IMR-90 (cell line): ENCODE data around the gene CCL19. TPM values are rescaled to one million over a fixed set of nuclear protein-coding genes. Genes with fewer than 3 reads are reported as not detected.

ENCODE experiments used
- ATAC-seq: fragments of 200-7000 bp; cut with Tn5 transposase; 2 replicates; pipeline ENCODE4 v1.9.1; 2020; ENCODE audit warnings: low read depth, mild to moderate bottlenecking, moderate library complexity
- BruUV-seq: library from RNA; stranded (reverse); fragments of 400-500 nt; replicated peaks from 2 replicates; lab custom pipeline; 2021; lab: Mats Ljungman, UMichigan
- CTCF ChIA-PET: fragments of 300-600 bp; formaldehyde crosslinking; extraction: SDS; loops from one replicate; lab custom pipeline; 2021; ENCODE audit warnings: antibody characterized with exemption; lab: Yijun Ruan, JAX
- POLR2A ChIA-PET: fragments of 300-600 bp; sonication (Branson Sonifier 250); formaldehyde crosslinking; loops from one replicate; lab custom pipeline; 2022; ENCODE audit warnings: antibody characterized with exemption; ENCODE audit not compliant: unreplicated experiment; lab: Charles Lee
- DNase-seq: peaks from one replicate; pipeline ENCODE4 v3.0.0; 2013
- H2AFZ ChIP-seq: replicated peaks from 2 replicates; pipeline ENCODE3; 2013; ENCODE audit warnings: low read length, mild to moderate bottlenecking; ENCODE audit not compliant: poor library complexity
- H2AK5ac ChIP-seq: 2 replicates; pipeline ENCODE4 v1.6.1; 2013; ENCODE audit warnings: low read depth, low read length, inconsistent platforms
- H2AK9ac ChIP-seq: replicated peaks from 2 replicates; pipeline ENCODE3; 2013; ENCODE audit warnings: mild to moderate bottlenecking, low read depth, low read length, moderate library complexity; ENCODE audit not compliant: poor library complexity
- H2BK120ac ChIP-seq: 2 replicates; pipeline ENCODE4 v1.6.1; 2013; ENCODE audit warnings: low read depth, low read length, inconsistent platforms
- H2BK15ac ChIP-seq: 3 replicates; pipeline ENCODE4 v1.6.1; 2013; ENCODE audit warnings: low read depth, low read length, inconsistent platforms
- H2BK20ac ChIP-seq: 2 replicates; pipeline ENCODE4 v1.6.1; 2013; ENCODE audit warnings: low read depth, mild to moderate bottlenecking, inconsistent platforms, low read length, moderate library complexity
- H2BK5ac ChIP-seq: 2 replicates; pipeline ENCODE4 v1.6.1; 2013; ENCODE audit warnings: mild to moderate bottlenecking, low read depth, low read length, inconsistent platforms; ENCODE audit not compliant: poor library complexity, severe bottlenecking
- H3K14ac ChIP-seq: replicated peaks from 2 replicates; pipeline ENCODE4 v1.6.1; 2013; ENCODE audit warnings: low read depth, low read length, inconsistent platforms
- H3K18ac ChIP-seq: 2 replicates; pipeline ENCODE4 v1.6.1; 2013; ENCODE audit warnings: low read depth, low read length, control low read depth
- H3K23ac ChIP-seq: 2 replicates; pipeline ENCODE4 v1.6.1; 2013; ENCODE audit warnings: low read depth, low read length, inconsistent platforms
- H3K27ac ChIP-seq: 2 replicates; pipeline ENCODE4 v1.5.1; 2013; ENCODE audit warnings: mild to moderate bottlenecking, control low read depth, low read length; ENCODE audit not compliant: insufficient read depth
- H3K27me3 ChIP-seq: 2 replicates; pipeline ENCODE4 v1.6.1; 2013; ENCODE audit warnings: low read length; ENCODE audit not compliant: control insufficient read depth, insufficient read depth
- H3K36me3 ChIP-seq: 2 replicates; pipeline ENCODE4 v1.6.1; 2013; ENCODE audit warnings: low read length, mixed read lengths; ENCODE audit not compliant: control insufficient read depth, insufficient read depth
- H3K4ac ChIP-seq: 2 replicates; pipeline ENCODE4 v1.6.1; 2013; ENCODE audit warnings: low read depth, low read length, inconsistent platforms
- H3K4me1 ChIP-seq: 2 replicates; pipeline ENCODE4 v1.6.1; 2013; ENCODE audit warnings: low read length, mixed read lengths; ENCODE audit not compliant: control insufficient read depth, insufficient read depth
- H3K4me2 ChIP-seq: 2 replicates; pipeline ENCODE4 v1.6.1; 2013; ENCODE audit warnings: low read depth, mild to moderate bottlenecking, control low read depth, low read length, moderate library complexity
- H3K4me3 ChIP-seq: 2 replicates; pipeline ENCODE4 v1.5.1; 2013; ENCODE audit warnings: low read depth, mild to moderate bottlenecking, control low read depth, low read length, moderate library complexity; ENCODE audit not compliant: insufficient read depth
- H3K56ac ChIP-seq: 2 replicates; pipeline ENCODE4 v1.6.1; 2013; ENCODE audit warnings: low read length, inconsistent platforms; ENCODE audit not compliant: insufficient read depth; ENCODE audit errors: extremely low read depth
- H3K79me1 ChIP-seq, 2 experiments: 2 replicates each; pipeline ENCODE4 v1.6.1; 2013; ENCODE audit warnings: low read length in 2 of 2, inconsistent platforms in 1 of 2, low read depth in 1 of 2
- H3K9ac ChIP-seq: 2 replicates; pipeline ENCODE4 v1.6.1; 2013; ENCODE audit warnings: low read depth, low read length, control low read depth
- H3K9me1 ChIP-seq: 2 replicates; pipeline ENCODE4 v1.6.1; 2013; ENCODE audit warnings: low read length, inconsistent platforms; ENCODE audit not compliant: insufficient read depth
- H3K9me3 ChIP-seq: 2 replicates; pipeline ENCODE4 v1.6.1; 2013; ENCODE audit warnings: low read length; ENCODE audit not compliant: control insufficient read depth, insufficient read depth
- H4K20me1 ChIP-seq: 2 replicates; pipeline ENCODE4 v1.6.1; 2013; ENCODE audit warnings: low read length, inconsistent platforms; ENCODE audit not compliant: insufficient read depth
- H4K5ac ChIP-seq: 2 replicates; pipeline ENCODE4 v1.6.1; 2013; ENCODE audit warnings: mild to moderate bottlenecking, low read depth, low read length, control low read depth
- H4K8ac ChIP-seq, 2 experiments: 2 replicates each; pipeline ENCODE4 v1.6.1; 2013; ENCODE audit warnings: low read depth in 2 of 2, low read length in 2 of 2, control low read depth in 1 of 2, inconsistent platforms in 1 of 2
- H4K91ac ChIP-seq: 2 replicates; pipeline ENCODE4 v1.6.1; 2013; ENCODE audit warnings: low read depth, low read length, inconsistent platforms; ENCODE audit not compliant: insufficient read depth
- CEBPB ChIP-seq: IDR thresholded peaks from 2 replicates; pipeline ENCODE4 v1.6.1; 2012; ENCODE audit warnings: low read depth, low read length, improper control_type of control experiment
- MAFK ChIP-seq: IDR thresholded peaks from 2 replicates; pipeline ENCODE4 v1.6.1; 2012; ENCODE audit warnings: low read depth, low read length, improper control_type of control experiment
- POLR2A ChIP-seq: IDR thresholded peaks from 2 replicates; pipeline ENCODE4 v1.6.1; 2012; ENCODE audit warnings: mild to moderate bottlenecking, low read depth, low read length
- WGBS, 2 experiments: methylation state at CpG; one replicate each; pipeline versions ENCODE4 v1.1.5 to v1.1.7; 2013; ENCODE audit warnings: missing lambda C conversion rate in 2 of 2; ENCODE audit not compliant: insufficient read length in 1 of 2; ENCODE audit errors: extremely low coverage in 2 of 2; 5-methylcytosine and 5-hydroxymethylcytosine counted together
- dilution Hi-C: fragments of 300-500 bp; cut with HindIII; formaldehyde crosslinking; loops from one replicate; pipeline ENCODE4 v1.14.3; 2018; ENCODE audit warnings: low sequenced_read_pairs; ENCODE audit not compliant: unreplicated experiment
- in situ Hi-C: fragments of 300-500 bp; cut with MboI; formaldehyde crosslinking; loops from 3 replicates; pipeline ENCODE4 v1.14.3; 2019; ENCODE audit warnings: low sequenced_read_pairs, inconsistent platforms, mixed read lengths
- intact Hi-C: fragments of 100-400 bp; cut with micrococcal nuclease; formaldehyde crosslinking; loops from 2 replicates; pipeline ENCODE4 v1.10.0; 2022
- polyA plus RNA-seq, 3 experiments: library from polyadenylated mRNA; depleted of rRNA; stranded (reverse); fragments of >200 nt; gene quantifications; 2 replicates each; pipeline ENCODE4 v1.2.3, GENCODE V29; 2012; ENCODE audit warnings: low replicate concordance in 1 of 3
- total RNA-seq: library from RNA; depleted of rRNA; stranded (reverse); fragments of >200 nt; gene quantifications from 2 replicates; pipeline ENCODE4 v1.2.3, GENCODE V29; 2012

The CCL19 gene
- total and polyA plus RNA-seq, 2 of the 4 experiments (the other 2 are of a cell fraction): not detected

DNA sequence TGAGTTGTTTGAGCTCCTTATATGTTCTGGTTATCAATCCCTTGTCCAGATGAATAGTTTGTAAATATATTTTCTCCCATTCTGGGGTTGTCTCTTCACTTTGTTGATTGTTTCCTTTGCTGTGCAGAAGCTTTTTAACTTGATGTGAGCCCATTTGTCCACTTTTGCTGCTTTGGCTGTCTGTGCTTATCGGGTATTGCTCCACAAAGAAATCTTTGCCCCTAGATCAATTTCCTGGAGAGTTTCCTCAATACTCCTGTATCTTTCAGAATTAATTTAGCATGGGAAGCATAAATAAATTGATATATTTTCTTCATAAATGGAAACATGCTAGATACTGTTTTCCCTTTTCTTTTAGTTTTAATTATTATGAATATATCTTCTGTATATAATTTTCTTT lies 41.4 kb upstream of the CCL19 start:
- Histone ChIP-seq H3K9me3 (no peaks in the 10 kb centered on the region), H3K4me1 (no peaks in the 10 kb centered on the region), H4K20me1 (no peaks in the 10 kb centered on the region), H2BK15ac (no peak overlapping the region), H2AK9ac (no peak overlapping the region), H2BK120ac (no peak overlapping the region), H3K4ac (no peak overlapping the region), H2BK5ac (no peak overlapping the region), H3K23ac (no peak overlapping the region), H3K27me3 (peaks cover 13% of the 10 kb centered on the region), H2AK5ac (no peak overlapping the region), H3K18ac (no peak overlapping the region), H3K27ac (no peak overlapping the region), H4K91ac (no peak overlapping the region), H3K14ac (no peak overlapping the region), H4K5ac (no peak overlapping the region), H3K36me3 (no peaks in the 10 kb centered on the region), H3K79me1 (no peaks in the 10 kb centered on the region), H3K9ac (no peak overlapping the region), H3K9me1 (no peaks in the 10 kb centered on the region), H3K56ac (no peak overlapping the region), H3K4me2 (no peak overlapping the region), H3K4me3 (no peak overlapping the region), H2BK20ac (no peak overlapping the region), H4K8ac (no peak overlapping the region), H2AFZ (no peak overlapping the region)
- DNase-seq (no peak), ATAC-seq (no peak)
- CTCF ChIA-PET: no interaction called here
- TF ChIP-seq POLR2A (no peak), CEBPB (no peak), MAFK (no peak)
- intact Hi-C loops: no loop called here
- dilution Hi-C loops: no loop called here
- POLR2A ChIA-PET: no interaction called here
- in situ Hi-C loops: no loop called here
- WGBS, 2 experiments: no CpG with 5 or more reads among the region's 1 CpG
- no TSS peak for BruUV-seq
